Mesendoderm (in vitro differentiated cells): ENCODE results near the gene ATP10A.

ENCODE experiments used
- DNase-seq: peaks from one replicate; pipeline ENCODE4 v3.0.0; 2013
- H2AK5ac ChIP-seq: 2 replicates; pipeline ENCODE4 v1.6.1; 2013; ENCODE audit warnings: low read length, inconsistent platforms
- H2BK120ac ChIP-seq: 2 replicates; pipeline ENCODE4 v1.6.1; 2013; ENCODE audit warnings: low read depth, mild to moderate bottlenecking, low read length, moderate library complexity, mixed read lengths
- H2BK15ac ChIP-seq: replicated peaks from 2 replicates; pipeline ENCODE4 v1.6.1; 2013; ENCODE audit warnings: low read depth, mild to moderate bottlenecking, moderate library complexity
- H2BK5ac ChIP-seq: 2 replicates; pipeline ENCODE4 v1.6.1; 2013; ENCODE audit warnings: low read length, inconsistent platforms
- H3K18ac ChIP-seq: 2 replicates; pipeline ENCODE4 v1.6.1; 2013; ENCODE audit warnings: mild to moderate bottlenecking, low read length, mixed read lengths
- H3K23ac ChIP-seq: one replicate; pipeline ENCODE4 v1.6.1; 2013; ENCODE audit warnings: low read length
- H3K27ac ChIP-seq: 2 replicates; pipeline ENCODE4 v1.5.1; 2013; ENCODE audit warnings: low read depth, mild to moderate bottlenecking, inconsistent platforms, low read length, moderate library complexity
- H3K27me3 ChIP-seq: 2 replicates; pipeline ENCODE4 v1.6.1; 2013; ENCODE audit warnings: low read length, control low read depth, mild to moderate bottlenecking, inconsistent platforms; ENCODE audit not compliant: insufficient read depth, poor library complexity
- H3K36me3 ChIP-seq: 2 replicates; pipeline ENCODE4 v1.6.1; 2013; ENCODE audit warnings: low read length, inconsistent platforms; ENCODE audit not compliant: control insufficient read depth, insufficient read depth
- H3K4ac ChIP-seq: one replicate; pipeline ENCODE4 v1.6.1; 2013; ENCODE audit warnings: low read depth, mild to moderate bottlenecking, low read length, moderate library complexity
- H3K4me1 ChIP-seq: 2 replicates; pipeline ENCODE4 v1.6.1; 2013; ENCODE audit warnings: low read depth, low read length, inconsistent platforms; ENCODE audit not compliant: control insufficient read depth
- H3K4me2 ChIP-seq: 2 replicates; pipeline ENCODE4 v1.6.1; 2013; ENCODE audit warnings: low read length
- H3K4me3 ChIP-seq: 2 replicates; pipeline ENCODE4 v1.5.1; 2013; ENCODE audit warnings: mild to moderate bottlenecking, low read length
- H3K56ac ChIP-seq: one replicate; pipeline ENCODE4 v1.6.1; 2013; ENCODE audit warnings: low read length
- H3K79me1 ChIP-seq: 2 replicates; pipeline ENCODE4 v1.6.1; 2013; ENCODE audit warnings: low read length, inconsistent platforms
- H3K79me2 ChIP-seq: 2 replicates; pipeline ENCODE4 v1.6.1; 2013; ENCODE audit warnings: mild to moderate bottlenecking, low read length; ENCODE audit not compliant: control insufficient read depth, insufficient read depth
- H3K9ac ChIP-seq: 2 replicates; pipeline ENCODE4 v1.6.1; 2013; ENCODE audit warnings: low read length, inconsistent platforms
- H4K5ac ChIP-seq: one replicate; pipeline ENCODE4 v1.6.1; 2013; ENCODE audit warnings: low read length
- H4K8ac ChIP-seq: one replicate; pipeline ENCODE4 v1.6.1; 2013; ENCODE audit warnings: low read depth, mild to moderate bottlenecking, control low read depth, low read length, moderate library complexity
- WGBS: extraction: QIAGEN DNeasy Blood & Tissue Kit; methylation state at CpG from one replicate; pipeline ENCODE4 v1.1.7; 2013; ENCODE audit warnings: low lambda C conversion rate, missing lambda C conversion rate; ENCODE audit not compliant: insufficient coverage; ENCODE audit errors: extremely low coverage; 5-methylcytosine and 5-hydroxymethylcytosine counted together

ATP10A gene

GRCh38 chr15:25743548-25744275, 119.4 kb downstream of the ATP10A start:
- WGBS, result no CpG with 5 or more reads among the region's 10 CpGs
- Histone ChIP-seq H4K5ac (no peak overlapping the region), H3K36me3 (no peaks in the 10 kb centered on the region), H3K23ac (no peak overlapping the region), H2AK5ac (no peak overlapping the region), H2BK120ac (no peak overlapping the region), H3K79me2 (no peaks in the 10 kb centered on the region), H3K4ac (no peak overlapping the region), H3K27ac (no peak overlapping the region), H3K79me1 (no peaks in the 10 kb centered on the region), H2BK5ac (no peak overlapping the region), H3K56ac (no peak overlapping the region), H3K4me2 (no peak overlapping the region), H3K27me3 (no peaks in the 10 kb centered on the region), H3K4me1 (no peaks in the 10 kb centered on the region), H4K8ac (no peak overlapping the region), H2BK15ac (no peak overlapping the region), H3K9ac (no peak overlapping the region), H3K4me3 (no peak overlapping the region), H3K18ac (no peak overlapping the region)
- DNase-seq, result no peak

DNA sequence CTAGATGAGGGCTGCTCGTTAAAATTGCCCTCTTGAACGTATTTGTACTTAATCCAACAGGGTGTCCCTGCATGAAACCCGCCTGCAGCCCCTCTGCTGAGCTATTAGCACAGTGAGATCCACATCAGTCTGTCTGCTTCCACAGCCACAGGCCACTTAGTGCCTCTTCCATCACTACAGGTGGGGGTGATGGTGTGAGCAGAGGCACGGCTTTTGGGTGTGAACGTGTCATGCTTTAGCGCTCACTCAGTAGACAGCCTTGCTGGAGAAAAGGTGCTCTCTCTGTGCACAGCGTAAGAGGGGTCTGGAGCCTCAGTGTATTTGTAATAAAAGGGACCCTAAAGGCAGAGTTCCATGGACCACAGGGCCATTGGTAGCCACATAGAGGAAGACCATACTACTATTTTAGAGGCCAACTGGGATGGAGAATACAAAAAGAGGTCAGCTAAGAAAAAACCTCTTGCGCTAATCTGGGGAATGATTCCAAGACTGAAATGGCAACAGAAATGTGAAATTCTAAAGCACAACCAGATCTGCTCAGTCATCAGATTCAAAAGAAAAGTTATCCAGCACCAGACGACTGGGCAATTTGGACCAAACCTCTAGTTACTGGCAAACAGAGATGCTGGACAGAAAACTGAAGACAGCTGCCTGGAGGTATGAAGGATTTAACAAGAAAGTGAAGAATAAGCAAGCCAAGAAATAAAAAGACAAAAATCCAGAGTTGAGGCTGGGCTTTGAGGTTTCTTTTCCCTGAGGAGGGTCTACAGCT, 120.2 kb downstream of the ATP10A start:
- no peaks in the 10 kb centered on the region for H3K4me1 ChIP-seq

GRCh38 chr15:25742041-25742730, 120.9 kb downstream of the ATP10A start:
- no peaks in the 10 kb centered on the region for H3K79me1 ChIP-seq
- H4K8ac ChIP-seq, result no peak overlapping the region
- H3K23ac ChIP-seq, result no peak overlapping the region
- H2AK5ac ChIP-seq, result no peak overlapping the region
- no peaks in the 10 kb centered on the region for H3K27me3 ChIP-seq
- no peak overlapping the region for H4K5ac ChIP-seq
- H3K9ac ChIP-seq, result no peak overlapping the region
- no peak overlapping the region for H2BK120ac ChIP-seq
- H2BK5ac ChIP-seq, result no peak overlapping the region
- H3K79me2 ChIP-seq, result no peaks in the 10 kb centered on the region
- H3K4me1 ChIP-seq, result no peaks in the 10 kb centered on the region
- no peak overlapping the region for H3K56ac ChIP-seq
- H3K18ac ChIP-seq, result no peak overlapping the region
- no peak overlapping the region for H3K4me3 ChIP-seq
- H3K4me2 ChIP-seq, result no peak overlapping the region
- peak; percentile 25 for DNase-seq
- no peak overlapping the region for H2BK15ac ChIP-seq
- no CpG with 5 or more reads among the region's 19 CpGs for WGBS
- H3K36me3 ChIP-seq, result no peaks in the 10 kb centered on the region
- H3K4ac ChIP-seq, result no peak overlapping the region
- no peak overlapping the region for H3K27ac ChIP-seq

More for the DNA sequence above, 120.2 kb downstream of the ATP10A start:
- no CpG with 5 or more reads among the region's 9 CpGs for WGBS
- Histone ChIP-seq H3K4me2 (no peak overlapping the region), H3K27ac (no peak overlapping the region), H2BK15ac (no peak overlapping the region), H3K4me3 (no peak overlapping the region), H3K18ac (no peak overlapping the region), H3K4ac (no peak overlapping the region), H4K5ac (no peak overlapping the region), H2BK5ac (no peak overlapping the region), H2BK120ac (no peak overlapping the region), H3K79me2 (no peaks in the 10 kb centered on the region), H3K9ac (no peak overlapping the region), H3K79me1 (no peaks in the 10 kb centered on the region), H3K27me3 (no peaks in the 10 kb centered on the region), H3K36me3 (no peaks in the 10 kb centered on the region), H3K23ac (no peak overlapping the region), H3K56ac (no peak overlapping the region), H4K8ac (no peak overlapping the region), H2AK5ac (no peak overlapping the region)
- DNase-seq, result no peak

DNA sequence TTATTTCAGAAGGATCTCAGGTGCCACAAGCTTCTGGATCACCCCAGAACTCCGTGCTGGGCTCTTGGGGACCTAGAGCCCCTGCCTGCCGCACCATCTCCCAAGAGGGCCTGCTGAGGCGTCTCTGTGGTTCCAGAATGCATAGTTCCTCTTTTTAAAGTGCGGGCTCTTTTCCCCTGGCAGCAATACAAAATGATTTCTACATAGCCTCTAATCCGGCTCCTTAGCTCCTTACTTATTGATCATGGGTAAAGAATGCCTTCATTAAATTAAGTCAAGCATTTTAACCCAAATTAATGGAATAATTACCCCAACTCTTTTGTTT, 121.9 kb downstream of the ATP10A start:
- Histone ChIP-seq H3K4me3 (no peak overlapping the region), H3K27me3 (no peaks in the 10 kb centered on the region), H2BK120ac (no peak overlapping the region), H3K56ac (no peak overlapping the region), H3K27ac (no peak overlapping the region), H2AK5ac (no peak overlapping the region), H4K8ac (no peak overlapping the region), H3K79me1 (no peaks in the 10 kb centered on the region), H3K4ac (no peak overlapping the region), H3K23ac (no peak overlapping the region), H3K4me1 (no peaks in the 10 kb centered on the region), H3K9ac (no peak overlapping the region), H2BK5ac (no peak overlapping the region), H4K5ac (no peak overlapping the region), H3K4me2 (no peak overlapping the region), H3K18ac (no peak overlapping the region), H3K79me2 (no peaks in the 10 kb centered on the region), H3K36me3 (no peaks in the 10 kb centered on the region), H2BK15ac (no peak overlapping the region)
- WGBS, result no CpG with 5 or more reads among the region's 5 CpGs
- DNase-seq, result no peak

GRCh38 chr15:25740383-25741255, 122.5 kb downstream of the ATP10A start:
- Histone ChIP-seq H2BK15ac (no peak overlapping the region), H3K56ac (no peak overlapping the region), H3K4ac (no peak overlapping the region), H3K4me2 (no peak overlapping the region), H3K27me3 (no peaks in the 10 kb centered on the region), H3K4me1 (no peaks in the 10 kb centered on the region), H4K8ac (no peak overlapping the region), H3K79me2 (no peaks in the 10 kb centered on the region), H4K5ac (no peak overlapping the region), H3K36me3 (no peaks in the 10 kb centered on the region), H3K23ac (no peak overlapping the region), H3K9ac (no peak overlapping the region), H2BK5ac (no peak overlapping the region), H2BK120ac (no peak overlapping the region), H3K4me3 (no peak overlapping the region), H3K79me1 (no peaks in the 10 kb centered on the region), H3K27ac (no peak overlapping the region), H3K18ac (no peak overlapping the region), H2AK5ac (no peak overlapping the region)
- no peak for DNase-seq
- no CpG with 5 or more reads among the region's 18 CpGs for WGBS
